C4-2B (cell line): ENCODE results near the gene NXPE3.

Experiments
- ZFX ChIP-seq: fragments of 450-650 bp; IDR thresholded peaks from 2 replicates; pipeline ENCODE4 v1.6.1; 2017
- TF ChIP-seq, protein P1 (sequence below): fragments of 450-650 bp; conservative IDR thresholded peaks from 2 replicates; pipeline ENCODE4 v1.5.1; 2017; ENCODE audit warnings: mild to moderate bottlenecking

DNA sequence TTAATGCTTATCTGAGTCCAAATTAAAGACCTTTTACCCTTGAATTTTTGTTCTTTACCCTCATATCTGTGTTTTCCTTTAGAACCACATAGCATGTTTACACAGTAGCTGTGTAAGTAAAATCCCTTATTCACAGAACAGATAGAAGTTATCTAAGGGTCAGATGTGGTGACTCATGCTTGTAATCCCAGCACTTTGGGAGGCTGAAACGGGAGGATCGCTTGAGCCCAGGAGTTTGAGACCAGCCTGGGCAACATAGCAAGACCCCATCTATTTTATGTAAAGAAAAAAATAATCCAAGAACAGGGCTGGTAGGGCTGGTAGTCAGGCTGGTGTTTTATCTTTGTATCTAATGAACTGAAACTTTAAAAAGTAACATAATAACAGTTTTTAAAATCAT lies 23.2 kb downstream of the NXPE3 start:
- TF ChIP-seq, protein P1, sequence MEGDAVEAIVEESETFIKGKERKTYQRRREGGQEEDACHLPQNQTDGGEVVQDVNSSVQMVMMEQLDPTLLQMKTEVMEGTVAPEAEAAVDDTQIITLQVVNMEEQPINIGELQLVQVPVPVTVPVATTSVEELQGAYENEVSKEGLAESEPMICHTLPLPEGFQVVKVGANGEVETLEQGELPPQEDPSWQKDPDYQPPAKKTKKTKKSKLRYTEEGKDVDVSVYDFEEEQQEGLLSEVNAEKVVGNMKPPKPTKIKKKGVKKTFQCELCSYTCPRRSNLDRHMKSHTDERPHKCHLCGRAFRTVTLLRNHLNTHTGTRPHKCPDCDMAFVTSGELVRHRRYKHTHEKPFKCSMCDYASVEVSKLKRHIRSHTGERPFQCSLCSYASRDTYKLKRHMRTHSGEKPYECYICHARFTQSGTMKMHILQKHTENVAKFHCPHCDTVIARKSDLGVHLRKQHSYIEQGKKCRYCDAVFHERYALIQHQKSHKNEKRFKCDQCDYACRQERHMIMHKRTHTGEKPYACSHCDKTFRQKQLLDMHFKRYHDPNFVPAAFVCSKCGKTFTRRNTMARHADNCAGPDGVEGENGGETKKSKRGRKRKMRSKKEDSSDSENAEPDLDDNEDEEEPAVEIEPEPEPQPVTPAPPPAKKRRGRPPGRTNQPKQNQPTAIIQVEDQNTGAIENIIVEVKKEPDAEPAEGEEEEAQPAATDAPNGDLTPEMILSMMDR = no peak
- TF ChIP-seq ZFX = no peak
